Thymus (tissue), 11 donors: ENCODE data around the gene ACAD9. TPM values are rescaled to one million over a fixed set of nuclear protein-coding genes. Genes with fewer than 3 reads are reported as not detected.

ENCODE experiments used
- DNase-seq, 9 donors: peaks; one replicate each; pipeline ENCODE4 v3.0.0-alpha.2; 2013; ENCODE audit warnings: low spot score in 9 of 9, low read depth in 6 of 9, missing footprints in 1 of 9
- H3K27ac ChIP-seq, 2 donors: one replicate each; pipeline ENCODE4 v1.5.1; 2013; ENCODE audit warnings: control low read depth in 1 of 2, low read depth in 1 of 2, low read length in 1 of 2, mild to moderate bottlenecking in 1 of 2, moderate library complexity in 1 of 2
- H3K27me3 ChIP-seq, 2 donors: one replicate each; pipeline ENCODE4 v1.5.1; 2013; ENCODE audit warnings: low read length in 1 of 2; ENCODE audit not compliant: control insufficient read depth in 2 of 2, insufficient read depth in 1 of 2
- H3K36me3 ChIP-seq, 2 donors: one replicate each; pipeline ENCODE4 v1.5.1; 2013; ENCODE audit warnings: low read length in 1 of 2, mild to moderate bottlenecking in 1 of 2, moderate library complexity in 1 of 2; ENCODE audit not compliant: control insufficient read depth in 2 of 2, insufficient read depth in 2 of 2
- H3K4me1 ChIP-seq, 2 donors: one replicate each; pipeline ENCODE4 v1.5.1; 2013; ENCODE audit warnings: low read length in 2 of 2; ENCODE audit not compliant: control insufficient read depth in 2 of 2, insufficient read depth in 2 of 2
- H3K4me3 ChIP-seq, 2 donors: one replicate each; pipeline ENCODE4 v1.5.1; 2013; ENCODE audit warnings: low read length in 2 of 2, control low read depth in 1 of 2, mild to moderate bottlenecking in 1 of 2
- H3K9me3 ChIP-seq, 2 donors: one replicate each; pipeline ENCODE4 v1.5.1; 2013; ENCODE audit warnings: low read length in 1 of 2, mild to moderate bottlenecking in 1 of 2; ENCODE audit not compliant: control insufficient read depth in 2 of 2, insufficient read depth in 1 of 2
- WGBS: extraction: QIAGEN DNeasy Blood & Tissue Kit; methylation state at CpG from one replicate; pipeline ENCODE4 v1.1.7; 2013; 5-methylcytosine and 5-hydroxymethylcytosine counted together
- polyA plus RNA-seq: library from polyadenylated mRNA; stranded (reverse); fragments of 200-250 nt; gene quantifications from one replicate; pipeline ENCODE4 v1.2.3, GENCODE V29; 2013
- total RNA-seq: library from RNA; stranded (reverse); fragments of 120-200 nt; gene quantifications from one replicate; pipeline ENCODE4 v1.2.4, GENCODE V29; 2013
- donor health status: healthy.

The ACAD9 gene
- total and polyA plus RNA-seq, 2 donors: 23.8 to 25.4 TPM

DNA sequence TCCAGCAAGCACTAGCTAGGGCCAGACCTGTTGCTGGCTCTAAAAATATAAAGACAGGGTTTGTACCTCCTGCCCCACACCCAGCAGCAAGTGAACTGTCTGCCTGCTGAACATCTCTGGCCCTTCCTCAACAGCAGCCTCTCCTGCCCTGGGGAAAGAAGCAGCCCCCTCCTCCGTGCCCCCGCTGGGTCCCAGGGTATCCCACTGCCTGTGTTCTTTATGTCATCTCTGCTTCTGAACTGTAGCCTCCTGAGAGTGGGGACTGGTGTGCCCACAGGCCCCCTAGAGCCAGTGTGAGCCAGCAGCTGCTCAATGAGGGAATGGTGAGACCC, 54.5 kb downstream of the ACAD9 start:
- Histone ChIP-seq H3K9me3 (no peaks in the 10 kb centered on the region), H3K4me3 (no peak overlapping the region), H3K36me3 (peaks cover 6 to 8% of the 10 kb centered on the region in 2 donors), H3K4me1 (no peaks in the 10 kb centered on the region), H3K27ac (no peak overlapping the region), H3K27me3 (no peaks in the 10 kb centered on the region)
- no peak for DNase-seq
- WGBS: 100% methylated on average over 2 of the region's 2 CpGs

DNA sequence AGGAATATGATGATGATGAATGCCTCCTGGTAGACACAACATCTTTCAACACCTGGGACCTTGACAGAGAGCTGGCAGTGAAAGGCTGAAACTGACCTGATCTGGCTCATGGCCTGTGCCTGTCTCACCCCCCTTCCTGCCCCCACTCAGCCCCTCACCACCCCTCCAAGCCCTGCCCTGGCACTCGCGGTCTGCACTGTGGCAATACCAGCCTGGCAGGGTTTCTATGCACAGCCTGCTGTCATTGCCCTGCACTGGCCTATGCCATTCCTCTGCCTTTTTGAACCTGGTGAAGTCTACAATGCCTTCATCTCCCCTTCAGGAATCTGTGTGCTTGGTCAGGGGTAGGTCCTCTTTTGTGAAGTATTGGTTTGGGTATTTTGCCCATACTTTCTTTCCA, 56.5 kb downstream of the ACAD9 start:
- no peaks in the 10 kb centered on the region for H3K9me3 ChIP-seq
- no peak overlapping the region for H3K4me3 ChIP-seq
- 85% methylated on average over 2 of the region's 2 CpGs for WGBS
- no peaks in the 10 kb centered on the region for H3K27me3 ChIP-seq
- no peak for DNase-seq
- H3K4me1 ChIP-seq: no peaks in the 10 kb centered on the region
- H3K36me3 ChIP-seq: peaks cover 6 to 8% of the 10 kb centered on the region in 2 donors
- H3K27ac ChIP-seq: no peak overlapping the region

DNA sequence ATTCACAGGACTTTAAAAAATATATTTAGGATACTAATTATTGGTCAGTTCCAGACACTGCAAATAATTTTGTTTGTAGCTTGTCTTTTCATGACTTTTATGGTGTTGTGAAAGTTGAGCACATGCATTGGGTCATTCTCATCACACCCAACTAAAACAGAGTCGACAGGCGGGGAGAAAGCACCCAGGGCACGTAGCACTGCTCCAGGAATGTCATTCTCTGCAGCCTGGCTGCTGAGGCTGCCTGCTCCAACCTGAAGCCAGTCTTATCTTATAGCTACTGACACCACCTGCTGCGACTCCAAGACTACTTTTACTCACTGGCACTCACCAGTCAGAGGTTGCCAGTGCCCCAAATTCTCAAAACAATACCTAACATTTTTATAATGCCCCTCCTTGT, 56.9 kb downstream of the ACAD9 start:
- Histone ChIP-seq H3K27ac (no peak overlapping the region), H3K27me3 (no peaks in the 10 kb centered on the region), H3K4me1 (no peaks in the 10 kb centered on the region), H3K36me3 (peaks cover 6 to 8% of the 10 kb centered on the region in 2 donors), H3K4me3 (no peak overlapping the region), H3K9me3 (no peaks in the 10 kb centered on the region)
- 96% methylated on average over 4 of the region's 4 CpGs for WGBS
- no peak for DNase-seq

DNA sequence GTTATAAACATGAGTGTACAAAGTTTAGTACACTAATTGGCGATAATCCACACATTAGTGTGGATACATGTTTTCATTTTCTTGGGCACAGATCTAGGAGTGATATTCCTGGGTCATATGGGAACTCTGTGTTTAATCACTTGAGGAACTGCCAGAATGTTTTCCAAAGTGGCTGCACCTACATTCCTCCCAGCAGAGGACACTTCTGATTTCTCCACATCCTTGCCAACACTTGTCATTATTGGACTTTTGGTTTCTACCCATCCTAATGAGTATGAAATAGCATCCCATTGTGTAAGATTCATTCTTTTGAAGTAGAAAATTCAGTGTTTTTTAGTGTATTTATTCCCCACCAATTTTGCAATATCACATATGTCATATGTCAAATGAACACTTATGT, 60.8 kb downstream of the ACAD9 start:
- 100% methylated on average over 1 of the region's 1 CpG for WGBS
- Histone ChIP-seq H3K4me1 (no peaks in the 10 kb centered on the region), H3K27me3 (no peaks in the 10 kb centered on the region), H3K9me3 (no peaks in the 10 kb centered on the region), H3K27ac (no peak overlapping the region), H3K4me3 (no peak overlapping the region), H3K36me3 (peaks cover under 1 to 6% of the 10 kb centered on the region in 2 donors)
- no peak for DNase-seq

DNA sequence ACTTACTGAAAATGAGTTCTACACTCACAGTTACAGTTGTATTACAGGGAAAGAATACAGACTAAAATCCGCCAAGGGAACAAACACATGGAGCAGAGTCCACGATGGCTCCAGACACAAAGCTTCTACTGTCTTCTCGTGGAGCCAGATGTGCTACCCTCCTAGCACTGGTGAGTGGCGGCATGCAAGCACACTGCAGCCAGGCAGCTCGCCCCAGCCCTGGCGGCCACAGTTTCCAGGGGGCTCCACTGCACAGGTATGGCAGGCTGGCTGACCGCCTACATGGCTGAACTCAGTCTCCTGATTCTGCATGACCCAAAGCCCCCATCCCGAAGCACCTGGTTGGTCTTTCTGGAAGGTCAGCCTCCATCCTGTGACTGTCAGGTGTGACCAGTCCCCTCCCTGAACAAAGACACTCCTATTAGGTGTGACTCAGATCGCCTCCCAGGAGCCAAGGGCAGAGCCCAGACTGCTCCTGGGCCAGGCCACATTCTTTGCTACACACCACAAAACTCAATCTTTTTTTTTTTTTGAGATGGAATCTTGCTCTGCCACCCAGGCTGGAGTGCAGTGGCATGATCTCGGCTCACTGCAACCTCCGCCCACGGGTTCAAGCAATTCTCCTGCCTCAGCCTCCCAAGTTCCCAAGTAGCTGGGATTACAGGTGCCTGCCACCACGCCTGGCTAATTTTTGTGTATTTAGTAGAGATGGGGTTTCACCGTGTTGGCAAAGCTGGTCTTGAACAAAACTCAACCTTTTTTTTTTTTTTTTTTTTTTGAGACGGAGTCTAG, 62.9 kb downstream of the ACAD9 start:
- H3K27ac ChIP-seq: no peak overlapping the region
- 96% methylated on average over 15 of the region's 15 CpGs for whole genome bisulfite sequencing
- H3K9me3 ChIP-seq: no peaks in the 10 kb centered on the region
- H3K27me3 ChIP-seq: no peaks in the 10 kb centered on the region
- no peak for DNase-seq
- H3K36me3 ChIP-seq: peaks cover 0 to 11% of the 10 kb centered on the region in 2 donors
- H3K4me3 ChIP-seq: no peak overlapping the region
- H3K4me1 ChIP-seq: no peaks in the 10 kb centered on the region

DNA sequence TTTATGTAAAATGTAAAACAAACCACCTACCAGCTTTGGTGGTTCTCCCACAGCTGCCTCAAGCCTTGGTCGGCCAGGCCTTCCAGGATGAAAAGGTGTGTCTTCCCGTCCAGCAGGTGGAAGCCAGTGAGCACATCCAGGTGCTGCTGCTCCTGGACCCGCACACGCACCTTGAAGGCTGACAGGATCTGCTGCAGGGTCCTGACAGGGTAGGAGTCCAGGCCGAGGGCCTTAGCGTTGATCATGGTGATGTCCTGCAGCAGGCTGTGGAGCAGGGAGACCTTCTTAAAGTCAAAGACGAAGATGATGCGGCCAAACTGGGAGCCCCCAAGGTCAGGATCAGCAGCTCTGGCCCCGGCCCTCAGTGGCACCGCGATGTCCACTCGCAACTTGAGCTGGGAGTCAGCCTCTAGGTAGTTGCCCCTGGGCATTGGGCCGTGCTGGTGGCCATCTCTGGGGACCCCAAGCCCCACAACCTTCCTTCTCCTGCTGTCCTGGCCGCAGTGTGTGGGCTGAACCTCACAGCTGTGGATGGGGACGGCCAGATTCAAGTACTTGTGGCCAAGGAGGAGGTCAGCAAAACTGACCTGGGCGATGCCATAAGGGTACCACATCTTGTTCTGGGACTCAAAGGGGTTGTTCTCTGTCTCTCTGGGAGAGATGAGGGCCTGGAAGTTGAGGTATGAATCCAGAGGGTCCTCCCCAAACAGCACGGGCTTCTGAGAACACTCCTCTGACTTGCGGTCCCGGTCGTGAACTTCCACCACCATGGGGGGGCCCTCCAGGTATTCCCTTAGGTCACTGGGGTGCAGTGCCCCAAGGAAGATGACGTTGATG, 65.8 kb downstream of the ACAD9 start:
- DNase-seq: no peak
- peaks cover 0 to 11% of the 10 kb centered on the region in 2 donors for H3K36me3 ChIP-seq

DNA sequence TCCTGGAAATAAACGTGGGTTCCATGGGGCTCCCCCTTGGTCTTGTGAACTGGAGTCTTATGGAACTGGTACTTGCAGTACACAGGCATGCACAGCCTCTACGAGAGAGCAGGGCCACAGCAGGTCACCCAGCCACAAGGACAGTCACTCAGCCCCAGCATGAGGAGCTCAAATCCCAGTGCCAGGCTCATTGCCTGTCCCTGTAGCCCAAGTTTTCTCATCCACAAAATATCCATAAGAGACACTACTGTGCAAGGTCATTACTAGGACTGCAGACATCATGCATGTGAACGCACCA, 66.4 kb downstream of the ACAD9 start:
- no peaks in the 10 kb centered on the region for H3K4me1 ChIP-seq
- no peak overlapping the region for H3K4me3 ChIP-seq
- H3K27ac ChIP-seq: no peak overlapping the region
- H3K27me3 ChIP-seq: no peaks in the 10 kb centered on the region
- H3K36me3 ChIP-seq: peaks cover 0 to 11% of the 10 kb centered on the region in 2 donors
- no peak for DNase-seq
- H3K9me3 ChIP-seq: no peaks in the 10 kb centered on the region
- 90% methylated on average over 3 of the region's 3 CpGs for WGBS

More for the DNA sequence above, 65.8 kb downstream of the ACAD9 start:
- 94% methylated on average over 21 of the region's 21 CpGs for WGBS
- Histone ChIP-seq H3K27me3 (no peaks in the 10 kb centered on the region), H3K9me3 (no peaks in the 10 kb centered on the region), H3K4me1 (no peaks in the 10 kb centered on the region), H3K27ac (no peak overlapping the region), H3K4me3 (no peak overlapping the region)

DNA sequence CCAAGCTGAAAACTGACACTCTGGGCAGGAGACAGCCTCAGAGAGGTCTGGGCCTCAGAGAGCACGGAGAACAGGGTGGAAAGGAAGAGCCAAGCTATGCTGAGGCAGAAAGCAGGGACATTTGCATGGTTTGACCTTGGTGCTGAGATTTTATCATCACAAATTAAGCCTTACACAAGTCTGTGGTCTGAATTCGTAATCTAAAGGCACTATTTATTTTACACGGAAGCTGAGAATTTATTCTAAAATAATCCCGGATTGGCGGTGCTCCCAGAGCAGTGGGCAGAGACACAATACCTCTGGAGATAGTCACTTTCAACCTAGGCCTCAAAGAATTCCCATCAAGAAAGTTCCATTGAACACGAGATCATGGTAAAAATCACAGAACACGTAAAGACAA, 67.0 kb downstream of the ACAD9 start:
- no peak overlapping the region for H3K27ac ChIP-seq
- peaks cover 0 to 11% of the 10 kb centered on the region in 2 donors for H3K36me3 ChIP-seq

DNA sequence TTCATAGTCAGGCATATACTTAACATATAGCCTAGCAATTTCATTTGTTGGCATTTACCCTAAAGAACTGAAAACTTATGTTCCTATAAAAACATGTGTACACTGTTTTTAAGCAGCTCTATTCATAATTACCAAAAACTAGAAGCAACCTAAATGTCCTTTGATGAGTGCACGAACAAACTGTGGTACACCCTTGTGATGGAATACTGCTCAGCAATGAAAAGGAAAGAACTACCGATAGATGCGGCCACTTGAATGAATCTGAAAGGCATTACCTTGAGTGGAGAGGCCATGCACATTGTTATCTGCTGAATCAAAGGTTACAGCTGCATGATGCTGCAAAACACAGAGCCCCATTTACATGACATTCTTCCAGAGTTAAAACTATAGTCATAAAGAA, 69.7 kb downstream of the ACAD9 start:
- no peaks in the 10 kb centered on the region for H3K4me1 ChIP-seq
- no peak overlapping the region for H3K27ac ChIP-seq
- no peaks in the 10 kb centered on the region for H3K9me3 ChIP-seq
- peaks cover 0 to 11% of the 10 kb centered on the region in 2 donors for H3K36me3 ChIP-seq
- no peaks in the 10 kb centered on the region for H3K27me3 ChIP-seq
- no peak overlapping the region for H3K4me3 ChIP-seq
- DNase-seq: no peak
- WGBS: 97% methylated on average over 3 of the region's 3 CpGs

More for the DNA sequence above, 67.0 kb downstream of the ACAD9 start:
- no peak overlapping the region for H3K4me3 ChIP-seq
- WGBS: 96% methylated on average over 7 of the region's 7 CpGs
- no peaks in the 10 kb centered on the region for H3K4me1 ChIP-seq
- no peaks in the 10 kb centered on the region for H3K27me3 ChIP-seq
- DNase-seq: no peak
- H3K9me3 ChIP-seq: no peaks in the 10 kb centered on the region
